GM19455 (cell line): ENCODE data around the gene UBE2L3.
"Not testable (repeated sequence)": the region's sequence is repeated elsewhere in the genome, so short reads cannot be mapped to it uniquely, and the experiment has no call there.

Experiments used
- ATAC-seq: cut with Tn5 transposase; IDR thresholded peaks from one replicate; pipeline ENCODE4 v1.9.1; 2021; ENCODE audit not compliant: unreplicated experiment

The UBE2L3 gene

GRCh38 chr22:21599053-21599893 is 31.8 kb downstream of the UBE2L3 start:
- no peak for ATAC-seq

DNA sequence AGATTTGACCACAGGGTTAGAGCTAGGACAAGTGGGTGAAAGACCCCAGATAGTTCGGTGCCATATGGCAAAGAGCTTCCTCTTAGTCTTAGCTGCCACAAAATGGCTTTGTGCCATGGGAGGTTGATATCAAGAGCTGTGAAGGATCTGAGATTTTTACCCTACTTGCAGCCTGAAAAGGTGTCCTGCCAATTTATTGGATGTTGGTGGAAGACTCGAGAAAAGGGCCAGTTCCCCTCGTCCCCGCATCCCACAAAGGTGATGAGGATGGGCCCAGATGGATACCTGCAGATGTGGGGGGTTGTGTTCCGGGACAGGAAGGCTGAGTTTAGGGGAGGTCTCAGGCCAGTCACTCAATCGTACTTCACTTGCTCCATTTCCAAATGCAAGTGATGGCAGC is 35.1 kb downstream of the UBE2L3 start:
- ATAC-seq: no peak

- ATAC-seq: no peak
Measured at GRCh38 chr22:21603973-21604372, 36.5 kb downstream of the UBE2L3 start.

GRCh38 chr22:21605887-21606564 is 38.5 kb downstream of the UBE2L3 start:
- no peak for ATAC-seq

- ATAC-seq: no peak
Measured at GRCh38 chr22:21606775-21607174, 39.3 kb downstream of the UBE2L3 start.

DNA sequence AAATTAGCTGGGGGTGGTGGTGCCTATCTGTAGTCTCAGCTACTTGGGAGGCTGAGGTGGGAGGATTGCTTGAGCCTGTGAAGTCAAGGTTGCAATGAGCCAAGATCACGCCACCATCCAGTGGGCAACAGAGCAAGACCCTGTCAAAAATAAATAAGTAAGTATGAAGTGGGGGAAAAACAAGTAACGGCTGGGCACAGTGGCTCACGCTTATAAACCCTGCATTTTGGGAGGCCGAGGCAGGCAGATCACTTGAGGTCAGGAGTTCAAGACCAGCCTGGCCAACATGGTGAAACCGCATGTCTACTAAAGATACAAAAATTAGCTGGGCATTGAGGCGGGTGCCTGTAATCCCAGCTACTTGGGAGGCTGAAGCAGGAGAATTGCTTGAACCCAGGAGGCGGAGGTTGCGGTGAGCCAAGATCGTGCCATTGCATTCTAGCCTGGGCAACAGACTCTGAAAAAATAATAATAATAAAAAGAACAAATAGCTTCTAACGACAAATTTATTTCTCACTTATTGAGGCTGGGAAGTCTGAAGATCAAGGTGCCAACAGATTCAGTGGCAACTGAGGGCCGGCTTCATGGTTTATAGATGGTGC is 42.1 kb downstream of the UBE2L3 start:
- ATAC-seq: not testable (repeated sequence)

DNA sequence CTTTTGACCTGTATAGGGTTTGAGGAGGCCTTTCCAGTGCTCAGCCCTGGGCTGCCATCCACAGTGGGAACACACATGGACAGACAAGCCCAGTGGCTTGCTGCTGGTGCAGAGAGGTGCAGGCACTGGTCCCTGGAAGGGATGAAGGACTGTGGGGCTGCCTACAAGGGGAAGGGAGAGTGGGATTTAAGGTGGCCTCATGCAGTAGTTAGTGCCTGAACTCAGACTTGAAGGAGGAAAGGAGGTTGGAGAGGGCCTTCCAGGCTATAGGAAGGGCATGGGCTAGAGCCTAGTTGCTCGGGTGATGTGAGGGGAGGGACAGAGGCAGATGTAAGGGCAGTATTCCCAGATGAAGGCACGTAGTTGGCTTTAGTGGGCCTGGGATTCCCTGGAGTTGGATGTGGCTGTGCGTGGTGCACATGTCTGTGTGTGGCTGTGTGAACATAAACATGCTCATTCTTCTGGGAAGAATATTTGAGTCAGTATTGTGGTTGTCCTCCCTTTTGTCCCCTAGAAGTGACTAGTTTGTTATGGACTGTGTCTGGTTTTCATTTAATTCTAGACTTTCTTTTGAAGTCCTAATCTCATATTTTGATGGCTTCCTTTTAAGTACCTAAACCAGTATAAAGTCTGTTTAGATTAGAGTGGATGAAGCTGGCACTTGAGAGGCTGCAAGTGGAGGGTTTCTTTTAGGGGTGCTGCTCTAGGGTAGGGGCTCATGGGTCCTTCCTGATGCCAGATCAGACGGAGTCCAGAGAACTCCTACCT is 43.9 kb downstream of the UBE2L3 start:
- ATAC-seq: no peak

- no peak for ATAC-seq
Measured at GRCh38 chr22:21612858-21613257, 45.3 kb downstream of the UBE2L3 start.

DNA sequence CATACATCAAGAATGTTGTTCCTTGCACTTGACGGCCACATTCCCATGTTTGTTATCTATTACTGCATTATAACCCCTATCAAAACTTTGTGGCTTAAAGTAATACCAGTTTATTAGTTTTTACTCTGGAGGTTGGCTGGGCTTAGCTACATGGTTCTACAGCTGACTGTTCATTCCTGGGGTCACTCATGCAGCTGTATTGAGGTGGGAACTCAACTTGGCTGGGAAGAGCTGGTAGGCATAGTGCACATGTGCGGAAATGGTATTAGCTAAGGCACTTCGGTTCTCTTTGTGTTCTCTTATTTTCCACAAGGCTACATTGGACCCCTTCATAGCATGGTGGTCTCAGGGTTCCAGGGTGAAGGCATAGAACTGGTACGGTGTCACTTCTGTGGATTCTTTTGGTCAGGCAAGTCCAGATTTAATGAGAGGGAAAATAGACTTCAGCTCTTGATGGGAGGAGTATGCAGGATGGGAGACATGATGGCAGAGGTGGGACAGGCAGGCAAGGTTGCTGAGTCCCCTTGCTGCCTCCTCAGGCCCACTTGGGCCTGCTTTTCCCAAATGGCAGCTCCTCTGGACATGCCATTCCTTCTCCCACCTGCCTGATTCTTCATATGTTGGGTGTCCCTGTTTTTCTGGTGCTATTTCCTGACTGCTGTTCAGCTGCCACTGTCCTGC is 46.2 kb downstream of the UBE2L3 start:
- no peak for ATAC-seq

DNA sequence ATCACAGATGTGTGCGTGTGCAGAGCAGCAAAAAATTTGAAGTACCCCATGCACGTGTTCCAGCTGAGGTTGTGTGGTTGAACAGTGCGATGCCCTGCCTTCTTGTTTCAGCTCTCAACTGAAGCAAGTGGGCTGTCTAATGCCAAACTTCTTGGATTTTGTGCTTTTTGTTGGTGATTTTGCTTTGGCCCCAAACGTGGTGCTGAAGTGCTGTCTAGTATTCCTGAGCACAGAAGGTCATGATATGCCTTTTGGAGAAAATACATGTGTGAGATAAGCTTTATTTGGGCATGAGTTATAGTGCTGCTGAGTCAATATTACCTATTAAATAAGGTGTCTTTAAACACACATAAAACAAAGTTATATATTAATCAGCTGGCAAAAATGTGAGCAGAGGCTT is 48.2 kb downstream of the UBE2L3 start:
- ATAC-seq: no peak

- ATAC-seq: not testable (repeated sequence)
Measured at GRCh38 chr22:21617337-21617736, 49.8 kb downstream of the UBE2L3 start.

DNA sequence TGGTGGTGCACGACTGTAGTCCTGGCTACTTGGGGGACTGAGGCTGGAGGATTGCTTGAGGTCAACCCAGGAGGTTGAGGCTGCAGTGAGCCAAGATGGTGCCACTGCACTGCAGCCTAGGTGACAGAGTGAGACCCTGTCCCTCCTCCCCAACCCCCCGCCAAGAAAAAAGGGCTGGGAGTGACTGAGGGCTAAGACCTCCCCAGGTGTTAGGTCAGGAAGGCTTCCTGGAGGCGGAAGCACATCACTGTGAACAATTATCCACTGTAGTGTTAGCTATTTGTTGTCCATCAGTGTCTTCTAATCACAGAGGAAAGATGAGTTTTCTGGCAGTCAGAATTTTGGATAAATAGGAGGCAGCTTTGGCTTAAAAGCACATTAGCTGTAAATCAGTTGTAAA is 53.5 kb downstream of the UBE2L3 start:
- ATAC-seq: no peak

DNA sequence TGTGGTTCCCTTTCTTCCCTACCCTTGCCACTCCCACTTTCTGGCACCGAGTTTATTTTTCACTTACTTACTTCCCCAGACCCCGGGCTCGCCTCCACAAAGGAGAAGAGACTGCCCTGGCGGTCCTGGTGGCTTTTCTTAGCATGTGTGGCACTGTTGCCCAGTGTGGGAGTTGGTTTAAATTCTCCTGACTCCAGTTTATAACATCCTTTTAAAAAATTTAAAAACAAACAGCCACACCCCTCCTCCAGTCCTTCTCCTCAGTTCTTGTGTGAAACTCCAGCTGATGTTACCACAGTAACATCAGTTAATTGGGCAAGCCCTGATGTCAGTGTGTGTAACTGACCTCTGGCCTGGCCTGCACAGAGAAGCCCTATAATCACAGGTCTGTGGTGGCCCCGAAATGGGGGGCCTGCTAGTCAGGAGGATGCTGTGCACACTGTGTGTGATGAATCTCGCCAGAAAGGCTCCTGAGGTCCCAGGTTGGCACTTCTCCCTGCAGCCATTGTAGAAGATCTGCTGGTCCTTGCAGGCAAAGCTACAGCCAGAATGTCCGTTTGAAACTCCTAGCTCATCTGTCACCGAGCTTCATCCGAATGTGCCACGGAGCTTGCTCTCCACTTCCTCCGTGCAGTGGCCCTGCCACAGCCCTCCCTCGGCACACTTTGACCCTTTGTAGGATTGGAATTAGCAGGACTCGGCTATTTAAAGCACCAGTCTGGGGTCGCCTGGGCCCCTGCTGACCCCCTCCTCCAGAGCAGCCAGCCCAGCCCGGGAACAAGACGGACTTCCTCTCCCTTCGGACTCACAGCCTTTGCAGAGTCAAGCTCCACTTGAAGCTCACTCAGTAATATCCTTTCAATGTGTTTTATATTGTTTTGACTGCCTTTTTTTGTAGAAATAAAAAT is 54.8 kb downstream of the UBE2L3 start:
- no peak for ATAC-seq

GRCh38 chr22:21622919-21623647 is 55.6 kb downstream of the UBE2L3 start:
- ATAC-seq: no peak

- ATAC-seq: no peak
Measured at GRCh38 chr22:21623648-21623970, 56.1 kb downstream of the UBE2L3 start.

DNA sequence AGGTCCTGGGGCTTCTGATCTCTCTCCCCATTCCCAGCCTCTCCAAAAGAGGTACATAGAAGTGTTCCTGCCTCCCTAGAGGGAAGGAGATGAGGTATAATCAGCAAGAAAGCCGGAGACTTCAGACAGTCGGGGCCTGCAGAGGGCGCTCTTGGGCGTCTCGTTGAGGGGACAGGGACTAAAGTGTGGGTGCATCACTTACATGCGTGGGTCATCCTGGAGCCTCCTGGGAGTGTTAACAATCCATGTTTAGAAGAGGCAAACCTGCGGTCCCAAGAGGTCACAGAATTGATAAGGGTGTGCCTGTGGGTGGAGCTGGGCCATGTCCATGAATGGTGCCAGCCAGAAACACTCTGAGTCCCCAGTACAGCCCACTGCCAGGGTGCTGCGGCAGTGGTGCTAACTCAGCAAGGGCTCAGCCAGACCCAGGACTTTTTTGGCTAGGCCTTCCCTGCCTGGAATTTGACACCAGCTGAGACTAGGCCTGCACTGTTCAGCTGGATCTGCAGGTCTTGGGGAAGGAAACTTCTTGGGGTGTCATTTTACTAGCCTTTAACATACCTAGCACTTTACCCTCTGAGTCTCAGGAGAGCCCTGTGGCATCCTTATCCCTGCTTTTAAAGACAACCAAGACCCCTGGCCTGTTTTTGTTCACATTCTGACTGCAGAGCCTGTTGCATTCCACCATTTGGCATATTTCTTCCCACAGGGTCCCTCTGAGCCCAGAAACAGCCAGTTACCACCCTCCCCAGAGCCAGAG is 56.8 kb downstream of the UBE2L3 start:
- ATAC-seq: no peak

- no peak for ATAC-seq
Measured at GRCh38 chr22:21624880-21625791, 57.6 kb downstream of the UBE2L3 start.
